NCI-H82 (cell line): ENCODE data around the gene FASTKD3.

Experiments
- DNase-seq: peaks from one replicate; lab custom pipeline; 2025; lab: John Stamatoyannopoulos, UW

FASTKD3 gene

DNA sequence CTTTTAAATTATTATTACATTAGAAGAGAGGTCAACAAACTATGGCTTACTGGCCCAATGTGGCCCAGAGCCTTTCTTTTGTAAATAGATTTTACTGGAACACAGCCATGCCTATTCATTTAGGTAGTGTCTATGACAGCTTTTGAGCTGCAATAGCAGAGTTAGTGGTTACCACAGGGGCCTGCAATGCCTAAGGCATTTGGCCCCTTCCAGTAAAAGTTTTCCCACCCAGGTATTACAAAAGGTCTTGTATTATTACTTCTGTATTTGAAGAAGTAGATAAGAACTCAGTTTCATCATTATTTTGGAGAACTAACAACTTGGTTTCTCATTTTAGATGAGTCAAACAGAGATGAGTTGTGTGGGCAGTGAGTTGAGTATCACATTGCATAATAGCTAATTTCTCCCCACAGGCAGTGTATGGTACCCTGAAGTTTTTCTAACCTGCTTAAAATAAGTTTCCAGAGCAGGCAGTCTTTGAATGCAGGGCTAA is 9.6 kb upstream of the FASTKD3 start:
- DNase-seq = no peak

DNA sequence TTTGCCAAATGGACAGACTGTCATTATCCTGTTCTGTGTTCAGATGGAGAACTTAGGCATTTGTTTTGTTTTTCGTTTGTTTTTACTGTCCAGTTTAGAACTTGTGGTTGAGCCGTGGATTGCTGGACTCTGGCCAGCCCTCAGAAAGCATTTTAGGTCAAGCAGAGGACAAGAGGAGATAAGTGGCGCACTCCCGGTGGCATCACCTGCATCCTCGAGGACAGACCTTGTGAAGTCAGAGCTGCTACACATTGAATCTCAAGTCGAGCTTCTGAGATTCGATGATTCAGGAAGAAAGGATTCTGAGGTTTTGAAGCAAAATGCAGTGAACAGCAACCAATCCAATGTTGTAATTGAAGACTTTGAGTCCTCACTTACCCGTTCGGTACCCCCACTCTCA is 9.0 kb upstream of the FASTKD3 start:
- DNase-seq = no peak

DNA sequence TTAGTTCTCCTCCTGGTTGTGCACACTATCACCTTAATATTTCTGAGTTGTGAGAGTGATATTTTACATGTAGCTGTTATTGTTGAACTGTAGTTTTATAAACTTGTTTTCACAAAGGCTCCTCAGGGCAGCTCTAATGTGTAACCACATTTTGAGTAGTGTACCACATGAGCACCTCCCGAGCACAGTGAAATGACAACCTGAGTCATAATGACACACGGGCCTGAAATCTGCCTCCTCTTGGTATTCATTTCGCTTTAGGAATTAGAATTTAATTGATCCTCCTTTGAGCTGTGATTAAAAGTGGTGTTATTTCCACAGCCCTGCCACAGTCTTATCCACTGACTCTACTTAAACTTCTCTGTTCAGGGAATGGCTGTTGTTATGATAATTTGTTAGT is 8.0 kb upstream of the FASTKD3 start:
- no peak for DNase-seq

DNA sequence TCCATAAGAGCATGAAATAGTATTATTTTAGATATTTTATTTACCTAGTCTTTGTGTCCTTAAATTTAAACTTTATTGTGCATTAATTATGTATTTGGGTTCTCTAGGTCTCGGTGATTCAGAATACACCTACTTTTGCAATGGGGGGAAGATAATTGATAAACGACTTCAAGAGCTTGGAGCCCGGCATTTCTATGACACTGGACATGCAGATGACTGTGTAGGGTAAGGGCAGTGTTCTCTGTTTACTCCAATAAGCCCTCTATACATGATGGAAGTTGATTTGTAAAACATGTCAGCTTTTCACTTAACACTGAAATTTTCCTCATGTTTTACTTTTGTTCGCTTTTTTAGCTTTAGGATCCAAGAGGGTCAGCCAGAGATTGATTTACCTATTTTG is 6.3 kb upstream of the FASTKD3 start:
- DNase-seq = no peak

DNA sequence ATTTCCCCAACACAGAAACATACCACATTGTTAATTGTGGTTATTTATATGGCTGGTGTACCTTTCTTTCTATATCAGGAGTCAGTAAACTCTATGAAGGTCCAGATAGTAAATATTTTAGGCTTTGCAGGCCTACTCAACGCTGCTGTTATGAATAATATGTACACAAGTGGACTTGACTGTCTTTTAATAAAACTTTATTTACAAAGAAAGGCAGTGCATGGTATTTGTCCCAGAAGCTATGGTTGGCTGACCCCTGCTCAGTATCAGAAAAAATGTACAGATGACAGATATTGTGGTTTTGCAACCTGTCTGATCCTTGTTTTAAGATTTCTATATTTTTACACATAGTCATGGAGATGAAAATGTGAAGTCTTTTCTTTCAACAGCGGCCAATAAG is 5.8 kb upstream of the FASTKD3 start:
- no peak for DNase-seq

DNA sequence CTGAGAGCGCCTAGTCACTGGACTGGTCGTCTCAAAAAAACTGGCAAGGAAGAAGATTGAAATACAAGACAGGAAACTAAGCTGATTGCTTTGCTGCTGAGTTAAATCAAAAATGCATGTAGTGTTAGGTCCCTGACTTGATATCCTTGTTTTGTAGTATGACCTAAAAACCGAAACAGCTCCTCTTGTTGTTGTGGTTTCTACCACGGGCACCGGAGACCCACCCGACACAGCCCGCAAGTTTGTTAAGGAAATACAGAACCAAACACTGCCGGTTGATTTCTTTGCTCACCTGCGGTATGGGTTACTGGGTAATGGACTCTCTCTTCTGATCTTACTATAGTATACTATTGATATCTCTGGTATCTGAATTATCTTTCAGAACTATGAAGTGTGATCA is 4.4 kb upstream of the FASTKD3 start:
- no peak for DNase-seq

DNA sequence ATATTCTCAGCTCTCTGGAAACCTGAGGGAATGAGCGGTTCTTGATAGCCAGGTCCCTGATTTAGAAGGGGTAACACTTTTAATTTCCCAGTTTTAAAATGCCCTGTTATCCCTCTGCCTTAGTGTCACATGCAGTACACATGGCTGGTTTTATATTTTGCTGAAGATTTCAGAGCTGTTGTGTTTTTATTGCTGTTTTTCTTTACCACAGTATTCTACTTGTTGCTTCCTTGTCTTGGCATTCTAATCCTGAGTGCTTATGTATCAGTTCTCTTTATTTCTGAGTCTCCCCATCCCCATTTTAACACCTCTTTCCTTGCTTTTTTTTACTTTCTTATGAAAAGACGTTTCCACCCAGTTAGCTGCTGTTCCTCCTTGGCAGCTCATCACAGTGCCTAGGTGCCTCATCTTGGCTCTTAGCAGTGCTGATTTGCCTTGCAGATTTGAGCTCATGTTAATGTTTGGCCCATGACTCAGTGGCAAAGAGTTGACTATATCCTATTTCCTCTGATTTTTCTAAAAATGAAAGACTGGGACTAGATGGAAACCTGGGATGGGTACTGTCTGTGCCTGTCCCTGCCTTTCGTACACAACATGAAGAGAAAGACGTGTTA is 3.8 kb upstream of the FASTKD3 start:
- no peak for DNase-seq

DNA sequence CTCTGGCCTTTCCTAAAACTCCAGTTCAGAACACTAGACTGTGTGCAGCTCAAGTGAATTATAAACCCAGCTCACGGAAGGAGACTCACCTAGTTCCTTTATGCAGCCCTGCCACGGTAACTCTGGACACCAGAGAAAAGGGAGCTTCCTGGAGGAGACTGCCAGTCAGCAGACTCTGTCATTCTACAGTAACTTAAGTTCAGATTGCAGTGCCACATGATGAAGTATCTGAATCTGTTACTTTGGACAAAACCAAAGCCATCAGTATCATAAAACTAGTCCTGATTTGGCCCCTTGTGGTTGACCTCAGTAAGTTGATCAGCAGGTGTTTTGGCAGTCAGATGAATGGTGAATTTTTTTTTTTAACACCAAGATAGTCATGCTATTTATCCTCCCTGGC is 2.8 kb upstream of the FASTKD3 start:
- no peak for DNase-seq

DNA sequence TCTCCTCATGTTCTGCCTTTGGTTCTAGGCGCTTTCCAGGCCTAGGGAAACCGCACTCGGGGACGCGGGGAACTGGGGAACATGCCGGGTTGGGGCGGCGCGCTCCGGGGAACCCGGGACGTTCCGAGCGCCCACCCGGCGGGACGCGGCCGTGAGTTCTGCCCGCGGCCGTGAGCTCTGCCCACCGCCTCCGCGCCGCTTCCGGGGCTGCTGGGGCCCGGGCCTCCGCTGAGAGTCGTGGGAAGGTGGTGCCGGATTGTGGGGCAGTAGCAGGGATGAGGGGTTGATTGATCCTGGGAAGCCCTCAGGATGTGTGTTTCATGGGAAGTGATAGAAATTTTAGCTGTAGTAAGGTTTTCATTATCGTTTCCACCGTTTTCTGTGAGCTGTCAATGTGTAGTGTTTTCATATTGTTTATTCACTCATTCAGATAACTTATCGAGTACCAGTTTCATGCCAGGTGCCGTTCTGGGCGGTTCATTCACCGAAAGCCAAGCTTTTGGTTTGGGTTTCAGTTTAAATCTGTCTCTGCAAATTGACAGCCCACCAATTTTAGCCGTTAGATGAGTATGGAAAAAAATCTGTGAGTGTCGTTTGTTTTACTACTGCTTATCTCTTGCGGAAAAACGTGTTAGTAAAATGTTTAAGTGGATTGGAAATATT is 774 bp upstream of the FASTKD3 start:
- peak; percentile 4 for DNase-seq

DNA sequence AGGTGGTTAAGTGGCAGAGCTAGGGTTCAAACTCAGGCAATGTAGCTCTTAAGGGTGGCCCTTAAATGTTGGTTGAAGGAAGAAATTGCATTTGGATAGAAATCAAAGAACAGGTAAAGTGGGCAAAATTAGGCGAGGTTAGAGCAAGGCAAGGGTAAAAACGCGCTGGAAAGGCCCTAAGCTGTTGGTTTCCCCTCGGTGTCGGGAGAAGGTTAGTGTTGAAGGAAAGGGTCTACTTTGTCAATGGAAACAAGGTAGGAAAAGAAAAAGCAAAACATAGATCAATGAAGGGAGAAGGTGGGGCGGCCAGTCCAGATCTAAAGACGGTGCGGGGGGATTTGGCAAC is 431 bp downstream of the FASTKD3 start:
- no peak for DNase-seq

DNA sequence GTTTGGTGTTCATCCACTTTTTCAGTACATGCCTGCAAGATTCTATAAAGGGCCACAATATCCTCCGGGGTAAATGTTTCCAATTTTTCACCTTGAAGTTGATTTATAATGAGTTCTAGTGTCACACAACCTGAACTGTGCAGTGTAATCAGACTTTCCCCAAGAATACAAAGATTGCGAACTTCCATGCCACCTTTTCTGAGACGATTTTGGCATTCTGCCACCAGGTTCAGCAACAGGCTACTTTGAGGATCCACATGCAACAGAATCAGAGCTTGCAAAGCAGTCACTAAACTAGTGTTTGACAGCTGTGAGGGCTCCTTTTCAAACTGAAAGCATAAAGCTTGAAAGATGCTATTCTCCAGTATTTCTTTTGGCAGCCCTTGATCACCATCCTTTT is 1.6 kb downstream of the FASTKD3 start:
- no peak for DNase-seq

DNA sequence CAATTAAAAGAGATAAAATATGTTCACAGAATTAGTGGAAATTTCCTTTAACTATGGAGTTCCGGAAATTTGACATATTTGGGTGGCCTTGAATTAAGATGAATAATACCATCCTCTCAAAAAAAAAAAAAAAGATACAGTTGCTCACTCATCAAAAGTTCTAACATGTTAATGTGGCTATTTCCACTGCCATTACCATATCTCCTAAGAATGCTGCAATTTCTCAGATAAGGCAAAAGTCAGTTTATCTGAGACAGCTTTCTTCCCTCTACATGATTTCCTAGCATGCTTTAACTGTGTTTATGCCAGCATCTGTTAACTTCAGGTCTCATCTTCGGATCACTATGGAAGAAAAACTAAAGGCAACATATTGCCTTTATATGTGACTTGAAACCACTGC is 2.6 kb downstream of the FASTKD3 start:
- no peak for DNase-seq

DNA sequence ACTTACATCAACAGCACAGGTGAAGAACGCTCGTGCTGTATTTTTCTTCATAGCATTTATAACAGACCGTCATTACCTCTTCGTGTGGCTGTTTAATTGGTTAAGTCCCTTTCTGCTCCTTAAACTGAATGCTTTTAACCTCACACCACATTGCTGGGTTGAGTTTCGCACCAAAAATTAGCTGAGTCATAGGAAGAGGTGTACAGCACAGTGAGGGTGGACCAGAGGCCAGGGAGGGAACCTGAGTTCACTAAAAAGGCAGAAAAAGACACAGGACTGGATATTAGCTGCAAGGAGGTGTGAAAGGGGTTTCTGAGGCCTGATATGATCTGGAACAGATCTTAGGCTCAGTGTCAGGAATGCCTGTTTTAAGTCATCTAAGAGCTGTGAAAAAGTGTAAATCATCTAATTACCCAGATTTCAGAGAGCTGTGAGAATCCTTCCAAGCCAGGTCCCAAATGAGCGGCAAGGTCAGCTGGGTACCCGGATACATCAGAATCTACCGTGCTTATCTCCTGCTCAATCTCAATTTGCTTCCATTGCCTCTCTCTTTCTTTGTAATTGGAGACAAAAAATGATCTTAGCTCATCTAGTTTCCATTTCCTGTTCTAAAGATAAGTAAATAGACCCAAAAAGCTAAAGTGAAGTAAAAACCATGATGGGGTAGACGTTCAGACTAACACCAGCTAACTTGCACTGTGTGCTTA is 10.8 kb downstream of the FASTKD3 start:
- no peak for DNase-seq

DNA sequence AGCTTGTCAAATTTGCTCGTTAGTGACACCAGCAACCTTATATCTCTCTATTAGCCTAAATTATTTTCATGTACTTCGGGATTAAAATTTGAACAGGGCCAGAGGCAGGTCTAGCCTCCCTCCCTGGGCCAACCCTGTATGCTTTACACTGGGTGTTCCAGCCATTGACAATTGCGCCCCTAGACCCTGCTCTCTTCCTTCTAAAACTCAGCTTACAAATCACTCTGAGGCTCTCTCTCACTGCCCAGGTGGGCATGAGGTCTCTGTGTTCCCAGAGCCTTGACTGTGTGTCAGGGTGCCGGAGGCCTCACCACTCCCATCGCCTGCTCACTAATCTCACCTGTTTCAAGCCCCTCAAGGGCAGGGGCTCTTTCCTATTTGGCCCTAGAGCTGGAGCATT is 11.5 kb downstream of the FASTKD3 start:
- no peak for DNase-seq

DNA sequence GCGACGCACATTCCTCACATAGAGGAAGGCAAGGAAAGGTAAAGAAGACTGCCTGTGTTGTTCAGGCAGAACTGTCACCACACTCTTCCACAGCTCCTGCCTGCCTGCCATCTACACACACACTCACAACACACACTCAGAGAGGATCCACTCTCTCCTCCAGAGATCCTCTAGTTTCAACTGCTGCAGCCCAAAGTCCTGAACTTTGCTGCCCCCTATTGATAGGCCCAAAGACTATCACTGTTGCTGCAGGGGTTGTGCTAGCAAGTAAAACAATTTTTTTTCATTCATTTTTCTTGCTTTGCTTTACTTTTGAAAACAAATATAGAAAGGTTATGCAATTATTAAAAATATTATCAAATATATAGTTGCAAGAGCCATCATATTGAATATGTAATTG is 12.0 kb downstream of the FASTKD3 start:
- DNase-seq = peak; percentile 65

DNA sequence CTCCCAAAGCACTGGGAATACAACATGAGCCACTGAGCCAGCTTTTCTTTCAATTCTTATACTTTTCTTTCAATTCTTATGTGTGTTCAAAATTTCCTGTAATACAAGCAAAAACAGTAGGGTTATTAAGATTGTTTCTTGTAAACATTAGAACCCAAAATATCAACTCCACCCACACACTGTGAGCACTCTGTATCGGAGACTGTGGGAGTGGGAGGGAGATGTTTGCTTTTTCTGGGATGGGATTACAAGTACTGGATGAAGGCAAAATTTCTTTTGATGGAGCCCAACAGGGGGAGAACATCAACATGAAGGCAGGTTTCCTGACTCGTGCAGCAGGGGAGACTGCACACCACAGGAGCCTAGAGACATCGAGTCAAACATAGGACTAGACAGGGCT is 13.2 kb downstream of the FASTKD3 start:
- DNase-seq = no peak

DNA sequence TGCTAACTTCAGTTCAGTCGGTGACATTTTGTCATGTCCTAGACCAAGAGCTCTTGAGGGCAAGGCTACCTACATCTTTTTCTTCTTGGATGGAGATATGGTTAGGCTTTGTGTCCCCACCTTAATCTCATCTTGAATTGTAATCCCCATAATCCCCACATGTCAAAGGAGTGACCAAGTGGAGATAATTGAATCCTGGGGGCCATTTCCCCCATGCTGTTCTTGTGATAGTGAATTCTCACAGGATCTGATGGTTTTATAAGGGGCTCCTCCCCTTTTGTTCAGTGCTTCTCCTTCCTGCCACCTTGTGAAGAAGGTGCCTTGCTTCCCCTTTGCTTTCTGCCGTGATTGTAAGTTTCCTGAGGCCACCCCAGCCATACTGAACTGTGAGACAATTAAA is 15.8 kb downstream of the FASTKD3 start:
- peak; percentile 66 for DNase-seq

DNA sequence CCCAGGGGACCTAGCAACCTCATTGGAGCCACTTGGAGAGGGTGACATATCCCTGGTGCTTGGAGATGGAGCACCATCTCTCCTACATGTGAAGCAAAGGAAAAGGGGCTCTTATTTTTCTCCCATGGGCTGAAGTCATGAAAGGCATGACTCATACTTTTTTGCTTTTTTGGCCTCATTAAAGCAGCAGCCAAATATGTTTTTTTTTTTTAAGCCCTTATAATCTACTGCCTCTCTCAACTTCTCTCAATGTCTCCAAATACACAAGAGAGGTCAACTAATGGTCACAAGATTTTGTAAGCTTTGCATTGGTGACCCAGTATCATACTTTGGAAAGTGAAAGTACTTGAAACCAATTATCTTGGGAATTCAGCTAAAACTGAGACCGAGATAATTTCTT is 16.3 kb downstream of the FASTKD3 start:
- no peak for DNase-seq

DNA sequence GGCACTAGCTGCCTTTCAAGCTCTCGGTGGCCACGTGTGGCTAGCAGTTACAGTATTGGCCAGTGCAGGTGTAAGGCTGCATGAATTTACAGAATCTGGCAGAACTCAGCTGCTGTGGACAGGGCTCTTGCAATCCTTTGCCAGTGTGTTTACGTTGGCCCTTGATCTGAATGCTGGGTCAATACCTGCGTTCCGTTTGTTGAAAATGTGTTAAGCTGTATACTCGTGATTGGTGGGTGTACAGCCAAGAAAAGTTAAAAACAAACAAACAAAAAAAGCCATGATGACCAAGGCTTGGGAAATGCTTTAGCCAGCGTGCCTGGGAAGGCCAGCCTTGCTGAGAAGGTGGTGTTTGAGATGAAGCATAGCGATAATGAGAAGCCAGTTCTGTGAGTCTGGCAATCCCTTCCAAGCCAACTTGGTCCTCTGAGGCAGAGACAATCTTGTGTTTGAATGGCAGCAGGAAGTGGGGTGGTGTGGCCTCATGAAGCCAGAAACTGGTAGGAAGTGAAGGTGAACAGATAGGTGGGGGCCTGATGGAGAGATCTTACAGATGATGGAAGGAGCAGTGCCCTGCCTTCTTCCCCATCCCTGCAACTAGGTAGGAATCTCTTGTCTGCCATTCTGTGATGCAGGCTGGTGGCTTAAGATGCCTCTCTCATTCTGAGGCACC is 17.1 kb downstream of the FASTKD3 start:
- no peak for DNase-seq

DNA sequence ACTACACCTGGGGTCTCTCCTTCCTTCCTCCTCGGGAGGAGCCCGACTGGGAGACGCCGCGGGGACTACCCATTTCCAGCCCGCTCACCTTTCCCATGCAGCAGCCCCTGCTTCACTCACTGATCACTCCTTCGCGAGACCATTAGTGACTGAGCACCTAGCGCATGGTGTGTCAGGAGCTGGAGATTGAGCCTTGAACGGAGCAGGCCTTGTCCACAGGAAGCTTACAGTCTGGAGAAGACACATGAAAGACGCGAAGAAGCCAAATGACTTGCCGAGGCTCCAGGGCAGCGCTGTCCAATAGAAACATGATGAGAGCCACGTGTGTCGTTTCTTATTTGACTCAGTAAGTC is 17.6 kb downstream of the FASTKD3 start:
- DNase-seq = no peak

DNA sequence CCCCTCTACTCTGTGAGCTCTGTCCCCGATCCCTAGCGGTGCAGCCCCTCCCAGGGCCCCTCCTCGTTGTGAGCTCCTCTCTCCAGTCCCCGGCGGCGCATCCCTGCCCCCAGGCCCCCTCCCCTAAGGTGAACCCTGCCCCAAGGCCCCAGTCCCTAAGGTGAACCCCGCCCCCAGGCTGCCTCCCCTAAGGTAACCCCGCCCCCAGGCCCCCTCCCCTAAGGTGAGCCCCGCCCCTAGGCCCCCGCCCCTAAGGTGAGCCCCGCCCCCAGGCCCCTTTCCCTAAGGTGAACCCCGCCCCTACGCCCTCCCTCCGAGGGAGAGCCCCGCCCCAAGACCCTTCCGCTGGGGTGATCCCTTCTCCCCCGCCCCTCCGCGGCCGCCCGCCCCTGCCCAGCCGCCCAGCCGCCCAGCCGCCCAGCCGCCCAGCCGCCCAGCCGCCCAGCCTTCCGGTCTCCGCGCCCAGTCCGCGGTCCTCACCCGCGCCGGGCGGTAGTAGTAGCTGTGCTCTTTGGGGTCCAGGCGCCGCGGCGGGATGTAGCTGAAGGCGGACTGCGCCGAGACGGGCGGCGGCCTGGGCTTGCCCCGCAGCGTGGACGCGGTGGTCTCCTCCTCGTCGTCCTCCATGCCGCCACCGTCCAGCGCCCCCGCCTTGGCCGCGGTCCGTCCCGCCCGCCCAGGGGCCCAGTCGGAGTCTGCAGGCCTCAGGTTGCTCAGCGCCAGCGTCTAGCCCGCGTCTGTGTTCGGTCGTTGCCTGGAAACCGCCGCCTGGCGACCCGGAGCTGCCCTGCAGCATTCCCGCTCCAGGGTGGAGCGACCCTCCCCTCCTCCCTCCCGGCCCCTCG is 18.2 kb downstream of the FASTKD3 start, which contains the start of gene CFAP90:
Gene CFAP90, minus strand, starts transcription at position 739 of the 845 bp plus-strand sequence. Its CDS starts 112 bp downstream, at position 627.
- DNase-seq = peak; percentile 84
